ENCODE measurements around the gene AP5M1. TPM values are rescaled to one million over a fixed set of nuclear protein-coding genes. Genes with fewer than 3 reads are reported as not detected.
A peak's percentile ranks its signal among the peaks of the same experiment; 100 is the strongest.
"Not testable (repeated sequence)": the region's sequence is repeated elsewhere in the genome, so short reads cannot be mapped to it uniquely, and the experiment has no call there.

Gene AP5M1
- total RNA-seq (10 to 100 TPM; 42.2 to 43.5 TPM), polyA plus RNA-seq (ENCODE audit: insufficient read length in 6 of 6) (10 to 100 TPM; 37.0 to 51.9 (median 43.5) TPM)
- long read RNA-seq, donor 1, full-length matches to known transcripts: 15 of 21 reads
- long read RNA-seq, donor 1, partial matches to known transcripts: 6 of 21 reads
- long read RNA-seq, donor 1, other reads (novel, unspliced or antisense): 0 of 21 reads
- long read RNA-seq, donor 2, full-length matches to known transcripts: 8 of 8 reads
- long read RNA-seq, donor 2, partial matches to known transcripts: 0 of 8 reads
- long read RNA-seq, donor 2, other reads (novel, unspliced or antisense): 0 of 8 reads
- long read RNA-seq, donor 3, full-length matches to known transcripts: 10 of 10 reads
- long read RNA-seq, donor 3, partial matches to known transcripts: 0 of 10 reads
- long read RNA-seq, donor 3, other reads (novel, unspliced or antisense): 0 of 10 reads
- long read RNA-seq, donor 4, full-length matches to known transcripts: 4 of 9 reads
- long read RNA-seq, donor 4, partial matches to known transcripts: 3 of 9 reads
- long read RNA-seq, donor 4, other reads (novel, unspliced or antisense): 2 of 9 reads
- long read RNA-seq, donor 5, full-length matches to known transcripts: 10 of 10 reads
- long read RNA-seq, donor 5, partial matches to known transcripts: 0 of 10 reads
- long read RNA-seq, donor 5, other reads (novel, unspliced or antisense): 0 of 10 reads
- long read RNA-seq, donor 6, full-length matches to known transcripts: 8 of 8 reads
- long read RNA-seq, donor 6, partial matches to known transcripts: 0 of 8 reads
- long read RNA-seq, donor 6, other reads (novel, unspliced or antisense): 0 of 8 reads
- long read RNA-seq, donor 7, full-length matches to known transcripts: 7 of 7 reads
- long read RNA-seq, donor 7, partial matches to known transcripts: 0 of 7 reads
- long read RNA-seq, donor 7, other reads (novel, unspliced or antisense): 0 of 7 reads
- long read RNA-seq, donor 8, full-length matches to known transcripts: 7 of 7 reads
- long read RNA-seq, donor 8, partial matches to known transcripts: 0 of 7 reads
- long read RNA-seq, donor 8, other reads (novel, unspliced or antisense): 0 of 7 reads
- long read RNA-seq, donor 9: 0 reads
- long read RNA-seq, donor 10, full-length matches to known transcripts: 1 of 1 reads
- long read RNA-seq, donor 10, partial matches to known transcripts: 0 of 1 reads
- long read RNA-seq, donor 10, other reads (novel, unspliced or antisense): 0 of 1 reads
- long read RNA-seq, donor 11, full-length matches to known transcripts: 13 of 13 reads
- long read RNA-seq, donor 11, partial matches to known transcripts: 0 of 13 reads
- long read RNA-seq, donor 11, other reads (novel, unspliced or antisense): 0 of 13 reads
- long read RNA-seq, donor 12, full-length matches to known transcripts: 7 of 7 reads
- long read RNA-seq, donor 12, partial matches to known transcripts: 0 of 7 reads
- long read RNA-seq, donor 12, other reads (novel, unspliced or antisense): 0 of 7 reads

DNA sequence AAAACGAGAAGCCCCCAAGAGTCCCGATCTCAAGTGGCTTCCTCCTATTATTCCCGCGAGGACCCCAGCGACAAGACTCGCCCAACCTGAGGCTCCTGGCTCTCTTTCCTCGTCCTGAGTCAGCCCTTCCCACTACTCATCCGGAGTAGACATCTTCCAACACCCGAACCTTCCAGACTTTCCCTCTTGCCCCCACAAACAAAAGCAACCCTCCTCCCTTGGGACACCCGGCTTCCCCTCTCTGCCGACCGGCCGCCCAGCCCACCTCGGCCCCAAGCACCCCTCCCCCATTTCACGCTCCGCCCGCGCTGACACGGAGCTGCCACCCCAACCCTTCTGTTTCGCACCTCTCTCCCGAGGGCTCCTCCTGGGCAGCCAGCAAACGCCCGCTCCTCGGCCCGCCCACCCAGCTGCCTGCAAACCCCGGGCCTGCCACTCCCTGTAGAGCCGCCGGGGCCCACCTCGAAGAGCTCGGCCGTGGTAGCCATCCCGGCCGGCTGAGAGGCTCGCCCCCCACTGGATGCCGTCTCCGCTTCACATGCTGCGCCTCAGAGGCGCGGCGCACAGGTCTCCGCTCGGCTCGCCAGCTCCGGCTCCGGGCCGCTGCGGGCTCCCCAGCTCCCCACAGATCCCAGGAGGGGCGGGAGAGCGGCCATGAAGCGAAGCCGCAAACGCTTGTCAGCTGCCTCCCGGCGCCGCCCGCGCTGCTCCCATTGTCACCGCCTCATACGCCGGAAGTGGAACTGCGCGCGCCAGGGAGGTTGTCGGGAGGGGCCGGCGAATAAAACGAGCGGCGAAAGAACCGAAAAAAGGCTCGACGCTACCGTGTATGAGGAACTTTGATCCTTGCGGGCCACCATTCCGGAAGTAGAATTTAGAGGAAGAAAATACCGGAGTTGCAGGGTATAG, at the start of gene AP5M1, which contains the start of gene EXOC5:
AP5M1 (plus strand) TSS at position 811 of the 909 bp plus-strand sequence. CDS start 344 bp downstream, outside the sequence.
EXOC5 (minus strand) TSS at position 745 of the 909 bp plus-strand sequence; CDS start at position 488, 257 bp downstream.
- H3K36me3 ChIP-seq: no peaks in the 10 kb centered on the region
- no peaks in the 10 kb centered on the region for H3K27me3 ChIP-seq
- no peaks in the 10 kb centered on the region for H3K9me3 ChIP-seq
- intact Hi-C loops (cut with DNase I): no loop called here
- TF ChIP-seq, protein P1, sequence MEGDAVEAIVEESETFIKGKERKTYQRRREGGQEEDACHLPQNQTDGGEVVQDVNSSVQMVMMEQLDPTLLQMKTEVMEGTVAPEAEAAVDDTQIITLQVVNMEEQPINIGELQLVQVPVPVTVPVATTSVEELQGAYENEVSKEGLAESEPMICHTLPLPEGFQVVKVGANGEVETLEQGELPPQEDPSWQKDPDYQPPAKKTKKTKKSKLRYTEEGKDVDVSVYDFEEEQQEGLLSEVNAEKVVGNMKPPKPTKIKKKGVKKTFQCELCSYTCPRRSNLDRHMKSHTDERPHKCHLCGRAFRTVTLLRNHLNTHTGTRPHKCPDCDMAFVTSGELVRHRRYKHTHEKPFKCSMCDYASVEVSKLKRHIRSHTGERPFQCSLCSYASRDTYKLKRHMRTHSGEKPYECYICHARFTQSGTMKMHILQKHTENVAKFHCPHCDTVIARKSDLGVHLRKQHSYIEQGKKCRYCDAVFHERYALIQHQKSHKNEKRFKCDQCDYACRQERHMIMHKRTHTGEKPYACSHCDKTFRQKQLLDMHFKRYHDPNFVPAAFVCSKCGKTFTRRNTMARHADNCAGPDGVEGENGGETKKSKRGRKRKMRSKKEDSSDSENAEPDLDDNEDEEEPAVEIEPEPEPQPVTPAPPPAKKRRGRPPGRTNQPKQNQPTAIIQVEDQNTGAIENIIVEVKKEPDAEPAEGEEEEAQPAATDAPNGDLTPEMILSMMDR (IDR thresholded peaks at IDR 0.05): no peak
- peak within 1 kb of the TSS; percentile 71 to 93 for H3K4me3 ChIP-seq
- DNase-seq (peak; percentile 88 to 98 (median 94)), ATAC-seq (peak; percentile 94)
- peak within 1 kb of the TSS; percentile 96 to 97 for H3K27ac ChIP-seq
- H3K4me1 ChIP-seq: peaks cover 14 to 61% of the 10 kb centered on the region in 2 donors

GRCh38 chr14:57221931-57222330, 46.8 kb upstream of the AP5M1 start:
- intact Hi-C loops (cut with DNase I): no loop called here
- no peaks in the 10 kb centered on the region for H3K9me3 ChIP-seq
- ATAC-seq: no peak

GRCh38 chr14:57227083-57227482, 41.7 kb upstream of the AP5M1 start:
- no peak overlapping the region for H3K27ac ChIP-seq
- no peaks in the 10 kb centered on the region for H3K4me1 ChIP-seq
- no peak overlapping the region for H3K4me3 ChIP-seq
- ATAC-seq: no peak
- no peak for DNase-seq
- peaks cover 0 to 39% of the 10 kb centered on the region in 2 donors for H3K36me3 ChIP-seq
- no peaks in the 10 kb centered on the region for H3K9me3 ChIP-seq
- TF ChIP-seq, protein P1 (IDR thresholded peaks at IDR 0.05): no peak
- intact Hi-C loops (cut with DNase I): no loop called here
- no peaks in the 10 kb centered on the region for H3K27me3 ChIP-seq

More at GRCh38 chr14:57221931-57222330, 46.8 kb upstream of the AP5M1 start:
- DNase-seq: no peak
- TF ChIP-seq, protein P1 (IDR thresholded peaks at IDR 0.05): no peak
- no peak overlapping the region for H3K4me3 ChIP-seq
- no peaks in the 10 kb centered on the region for H3K4me1 ChIP-seq
- H3K27me3 ChIP-seq: no peaks in the 10 kb centered on the region
- H3K36me3 ChIP-seq: peaks cover 0 to 27% of the 10 kb centered on the region in 2 donors
- H3K27ac ChIP-seq: no peak overlapping the region

GRCh38 chr14:57228320-57228719, 40.5 kb upstream of the AP5M1 start:
- H3K36me3 ChIP-seq: peaks cover 0 to 50% of the 10 kb centered on the region in 2 donors
- H3K4me3 ChIP-seq; H3K27ac ChIP-seq; H3K4me1 ChIP-seq; DNase-seq; H3K27me3 ChIP-seq; ATAC-seq; H3K9me3 ChIP-seq; intact Hi-C loops (cut with DNase I): not testable (repeated sequence)
